Measurements from ENCODE around the gene MBOAT1. TPM values are rescaled to one million over a fixed set of nuclear protein-coding genes. Genes with fewer than 3 reads are reported as not detected.
A peak's percentile ranks its signal among the peaks of the same experiment; 100 is the strongest.

The MBOAT1 gene
- polyA plus RNA-seq, 2 of the 4 experiments (the other 2 are of a cell fraction), result 1.9 to 5.5 TPM

DNA sequence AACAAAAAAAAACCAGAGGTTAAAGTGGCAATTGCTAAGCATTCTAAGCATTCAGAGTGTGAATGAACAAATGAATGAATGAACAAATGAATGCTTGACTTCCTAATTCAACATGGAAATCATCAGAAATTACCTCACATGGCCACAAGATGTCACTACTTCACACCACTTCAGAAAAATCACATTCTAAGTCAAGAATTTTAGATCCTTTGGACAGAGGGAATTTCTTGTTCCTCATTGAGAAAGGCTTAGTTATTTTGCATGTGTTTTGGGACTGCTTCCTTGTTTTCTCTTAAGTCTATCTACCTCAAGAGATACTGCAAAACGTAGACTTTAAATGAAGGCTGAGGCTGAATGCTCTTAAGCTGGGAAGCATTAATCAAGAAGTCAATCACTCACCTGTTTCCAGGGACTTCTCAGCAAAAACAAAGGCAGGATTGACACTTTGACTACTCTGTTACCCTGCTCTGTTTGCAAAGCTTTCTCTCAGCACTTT lies 120.2 kb downstream of the MBOAT1 start:
- FAIRE-seq, result no peak
- no peaks in the 10 kb centered on the region for H3K9me3 ChIP-seq
- no peak overlapping the region for H3K27ac ChIP-seq
- POLR2A ChIA-PET, result no interaction called here
- ATAC-seq, result peak in 1 of 2 experiments; percentile 24; a peak in 1 of 6 replicates
- peak; percentile 38; the same call in 2 of the 3 replicates for TF ChIP-seq SMC3 (IDR thresholded peaks at IDR 0.05)
- TF ChIP-seq RAD21 (conservative IDR thresholded peaks at IDR 0.05 in 1 of 2, IDR thresholded peaks at IDR 0.05 in 1 of 2), result peak; percentile 72 to 73
- no peak for TF ChIP-seq KDM1A (IDR thresholded peaks at IDR 0.05; ENCODE audit: low read depth)
- TF ChIP-seq, protein P1, sequence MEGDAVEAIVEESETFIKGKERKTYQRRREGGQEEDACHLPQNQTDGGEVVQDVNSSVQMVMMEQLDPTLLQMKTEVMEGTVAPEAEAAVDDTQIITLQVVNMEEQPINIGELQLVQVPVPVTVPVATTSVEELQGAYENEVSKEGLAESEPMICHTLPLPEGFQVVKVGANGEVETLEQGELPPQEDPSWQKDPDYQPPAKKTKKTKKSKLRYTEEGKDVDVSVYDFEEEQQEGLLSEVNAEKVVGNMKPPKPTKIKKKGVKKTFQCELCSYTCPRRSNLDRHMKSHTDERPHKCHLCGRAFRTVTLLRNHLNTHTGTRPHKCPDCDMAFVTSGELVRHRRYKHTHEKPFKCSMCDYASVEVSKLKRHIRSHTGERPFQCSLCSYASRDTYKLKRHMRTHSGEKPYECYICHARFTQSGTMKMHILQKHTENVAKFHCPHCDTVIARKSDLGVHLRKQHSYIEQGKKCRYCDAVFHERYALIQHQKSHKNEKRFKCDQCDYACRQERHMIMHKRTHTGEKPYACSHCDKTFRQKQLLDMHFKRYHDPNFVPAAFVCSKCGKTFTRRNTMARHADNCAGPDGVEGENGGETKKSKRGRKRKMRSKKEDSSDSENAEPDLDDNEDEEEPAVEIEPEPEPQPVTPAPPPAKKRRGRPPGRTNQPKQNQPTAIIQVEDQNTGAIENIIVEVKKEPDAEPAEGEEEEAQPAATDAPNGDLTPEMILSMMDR (IDR thresholded peaks at IDR 0.05), result peak; percentile 57
- no peak for TF ChIP-seq CBX8 (IDR thresholded peaks at IDR 0.05)
- CTCF ChIA-PET, result interaction anchor here (0.6 to 3.3 kb wide), 10 partner anchors 9 to 84 kb away, joined by 3 to 34 read pairs (median 6); no protein-coding TSS in a partner anchor
- no peak overlapping the region for H3K4me3 ChIP-seq
- DNase-seq (ENCODE audit: low read depth in 1 of 2, low spot score in 1 of 2), result peak; percentile 16 to 56
- H3K4me1 ChIP-seq, result no peaks in the 10 kb centered on the region
- WGBS (ENCODE audit: missing lambda C conversion rate), result 16% methylated on average over 1 of the region's 1 CpG
- H3K4me2 ChIP-seq, result no peak overlapping the region

DNA sequence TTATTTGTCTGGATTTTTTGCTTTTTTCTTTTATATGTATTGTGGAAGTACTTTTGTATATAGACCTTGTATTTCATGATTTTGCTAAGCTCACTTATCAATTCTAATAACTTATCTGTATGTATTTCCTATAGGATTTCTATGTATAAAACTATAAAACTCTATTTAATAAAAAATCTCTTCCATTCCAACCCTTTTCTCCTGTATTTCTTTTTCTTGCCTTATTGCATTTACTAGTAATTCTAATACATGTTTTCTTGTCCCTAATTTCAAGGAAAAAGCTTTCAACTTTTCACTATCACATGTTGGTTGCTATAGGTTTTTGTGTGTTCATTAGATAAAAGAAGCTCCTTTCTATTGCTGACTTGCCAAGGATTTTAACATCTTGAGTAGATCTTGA lies 125.3 kb downstream of the MBOAT1 start:
- ATAC-seq (no peak), DNase-seq (ENCODE audit: low read depth in 1 of 2, low spot score in 1 of 2) (no peak), FAIRE-seq (no peak)
- CTCF ChIA-PET, result no interaction called here
- H3K27ac ChIP-seq, result no peak overlapping the region
- no peaks in the 10 kb centered on the region for H3K4me1 ChIP-seq
- POLR2A ChIA-PET, result no interaction called here
- TF ChIP-seq CBX2 (IDR thresholded peaks at IDR 0.05; ENCODE audit: borderline replicate concordance, low read depth), result no peak
- TF ChIP-seq, protein P2, sequence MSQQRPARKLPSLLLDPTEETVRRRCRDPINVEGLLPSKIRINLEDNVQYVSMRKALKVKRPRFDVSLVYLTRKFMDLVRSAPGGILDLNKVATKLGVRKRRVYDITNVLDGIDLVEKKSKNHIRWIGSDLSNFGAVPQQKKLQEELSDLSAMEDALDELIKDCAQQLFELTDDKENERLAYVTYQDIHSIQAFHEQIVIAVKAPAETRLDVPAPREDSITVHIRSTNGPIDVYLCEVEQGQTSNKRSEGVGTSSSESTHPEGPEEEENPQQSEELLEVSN (IDR thresholded peaks at IDR 0.05; ENCODE audit: borderline replicate concordance, low read depth), result no peak
- TF ChIP-seq CEBPB (IDR thresholded peaks at IDR 0.05), result no peak
- no peak for TF ChIP-seq ZNF302 (CRISPR knock-in tag; IDR thresholded peaks at IDR 0.05)
- no peak for TF ChIP-seq GATA3 (IDR thresholded peaks at IDR 0.05; ENCODE audit: borderline replicate concordance)
- TF ChIP-seq, protein P3, sequence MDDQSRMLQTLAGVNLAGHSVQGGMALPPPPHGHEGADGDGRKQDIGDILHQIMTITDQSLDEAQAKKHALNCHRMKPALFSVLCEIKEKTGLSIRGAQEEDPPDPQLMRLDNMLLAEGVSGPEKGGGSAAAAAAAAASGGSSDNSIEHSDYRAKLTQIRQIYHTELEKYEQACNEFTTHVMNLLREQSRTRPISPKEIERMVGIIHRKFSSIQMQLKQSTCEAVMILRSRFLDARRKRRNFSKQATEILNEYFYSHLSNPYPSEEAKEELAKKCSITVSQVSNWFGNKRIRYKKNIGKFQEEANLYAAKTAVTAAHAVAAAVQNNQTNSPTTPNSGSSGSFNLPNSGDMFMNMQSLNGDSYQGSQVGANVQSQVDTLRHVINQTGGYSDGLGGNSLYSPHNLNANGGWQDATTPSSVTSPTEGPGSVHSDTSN (IDR thresholded peaks at IDR 0.05), result no peak
- TF ChIP-seq NPAS2 (CRISPR knock-in tag; IDR thresholded peaks at IDR 0.05; ENCODE audit: borderline replicate concordance), result no peak
- TF ChIP-seq, protein P4, sequence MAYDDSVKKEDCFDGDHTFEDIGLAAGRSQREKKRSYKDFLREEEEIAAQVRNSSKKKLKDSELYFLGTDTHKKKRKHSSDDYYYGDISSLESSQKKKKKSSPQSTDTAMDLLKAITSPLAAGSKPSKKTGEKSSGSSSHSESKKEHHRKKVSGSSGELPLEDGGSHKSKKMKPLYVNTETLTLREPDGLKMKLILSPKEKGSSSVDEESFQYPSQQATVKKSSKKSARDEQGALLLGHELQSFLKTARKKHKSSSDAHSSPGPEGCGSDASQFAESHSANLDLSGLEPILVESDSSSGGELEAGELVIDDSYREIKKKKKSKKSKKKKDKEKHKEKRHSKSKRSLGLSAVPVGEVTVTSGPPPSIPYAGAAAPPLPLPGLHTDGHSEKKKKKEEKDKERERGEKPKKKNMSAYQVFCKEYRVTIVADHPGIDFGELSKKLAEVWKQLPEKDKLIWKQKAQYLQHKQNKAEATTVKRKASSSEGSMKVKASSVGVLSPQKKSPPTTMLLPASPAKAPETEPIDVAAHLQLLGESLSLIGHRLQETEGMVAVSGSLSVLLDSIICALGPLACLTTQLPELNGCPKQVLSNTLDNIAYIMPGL (CRISPR knock-in tag; IDR thresholded peaks at IDR 0.05; ENCODE audit: borderline replicate concordance), result no peak
- TF ChIP-seq JUN (IDR thresholded peaks at IDR 0.05), result no peak
- TF ChIP-seq FOSB (CRISPR knock-in tag; IDR thresholded peaks at IDR 0.05), result no peak
- no peak for TF ChIP-seq NFE2L2 (conservative IDR thresholded peaks at IDR 0.05; ENCODE audit: low read length)
- no peak overlapping the region for H3K4me2 ChIP-seq
- H3K4me3 ChIP-seq, result no peak overlapping the region
- H3K9me3 ChIP-seq, result no peaks in the 10 kb centered on the region; the same call in 2 of the 3 replicates

DNA sequence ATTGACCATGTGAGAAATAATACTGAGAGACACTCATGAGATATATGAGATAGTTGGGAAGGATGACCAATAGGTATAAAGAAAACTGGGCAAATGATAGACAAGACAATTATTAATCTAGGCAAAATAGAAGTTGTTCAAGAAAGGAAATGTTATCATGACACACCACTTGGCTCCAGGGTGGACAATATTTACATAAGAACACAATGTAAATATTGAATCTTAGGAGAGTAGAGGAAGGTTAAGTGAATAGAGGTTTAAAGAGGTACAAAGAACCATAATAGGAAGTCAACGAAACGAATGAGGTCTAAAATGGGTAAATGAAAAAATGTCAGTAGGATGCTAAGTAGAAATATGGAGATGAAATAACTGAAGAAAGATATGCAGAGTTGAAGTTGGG lies 126.5 kb downstream of the MBOAT1 start:
- Histone ChIP-seq H3K4me3 (no peak overlapping the region), H3K4me1 (no peaks in the 10 kb centered on the region), H3K4me2 (no peak overlapping the region), H3K9me3 (no peaks in the 10 kb centered on the region; the same call in 2 of the 3 replicates), H3K27ac (no peak overlapping the region)
- FAIRE-seq, result no peak
- WGBS (ENCODE audit: missing lambda C conversion rate), result 2% methylated on average over 2 of the region's 2 CpGs
- CTCF ChIA-PET, result no interaction called here
- no peak; a peak in 1 of 6 replicates for ATAC-seq
- POLR2A ChIA-PET, result no interaction called here
- DNase-seq (ENCODE audit: low read depth in 1 of 2, low spot score in 1 of 2), result peak in 1 of 2 experiments; percentile 10
- TF ChIP-seq FOXS1 (CRISPR knock-in tag; IDR thresholded peaks at IDR 0.05) (no peak), ESRRA (IDR thresholded peaks at IDR 0.05; ENCODE audit: borderline replicate concordance, low read length) (no peak), SMC3 (IDR thresholded peaks at IDR 0.05) (no peak), ZSCAN20 (CRISPR knock-in tag; IDR thresholded peaks at IDR 0.05) (no peak), EHMT2 (IDR thresholded peaks at IDR 0.05; ENCODE audit: low read depth) (no peak), ZC3H11A (IDR thresholded peaks at IDR 0.05) (no peak), SREBF2 (IDR thresholded peaks at IDR 0.05) (no peak), POLR2A (IDR thresholded peaks at IDR 0.05; ENCODE audit: low read length) (no peak), ZFP36 (IDR thresholded peaks at IDR 0.05; ENCODE audit: borderline replicate concordance, partially characterized antibody) (no peak), BHLHE40 (IDR thresholded peaks at IDR 0.05; ENCODE audit: low read depth, low read length) (no peak), CBX8 (IDR thresholded peaks at IDR 0.05) (no peak), NFE2L2 (conservative IDR thresholded peaks at IDR 0.05; ENCODE audit: low read length) (no peak), MAFK (IDR thresholded peaks at IDR 0.05; ENCODE audit: partially characterized antibody) (no peak), HEYL (CRISPR knock-in tag; IDR thresholded peaks at IDR 0.05) (no peak)
- TF ChIP-seq, protein P5, sequence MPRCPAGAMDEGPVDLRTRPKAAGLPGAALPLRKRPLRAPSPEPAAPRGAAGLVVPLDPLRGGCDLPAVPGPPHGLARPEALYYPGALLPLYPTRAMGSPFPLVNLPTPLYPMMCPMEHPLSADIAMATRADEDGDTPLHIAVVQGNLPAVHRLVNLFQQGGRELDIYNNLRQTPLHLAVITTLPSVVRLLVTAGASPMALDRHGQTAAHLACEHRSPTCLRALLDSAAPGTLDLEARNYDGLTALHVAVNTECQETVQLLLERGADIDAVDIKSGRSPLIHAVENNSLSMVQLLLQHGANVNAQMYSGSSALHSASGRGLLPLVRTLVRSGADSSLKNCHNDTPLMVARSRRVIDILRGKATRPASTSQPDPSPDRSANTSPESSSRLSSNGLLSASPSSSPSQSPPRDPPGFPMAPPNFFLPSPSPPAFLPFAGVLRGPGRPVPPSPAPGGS (IDR thresholded peaks at IDR 0.05), result no peak
- TF ChIP-seq, protein P6, sequence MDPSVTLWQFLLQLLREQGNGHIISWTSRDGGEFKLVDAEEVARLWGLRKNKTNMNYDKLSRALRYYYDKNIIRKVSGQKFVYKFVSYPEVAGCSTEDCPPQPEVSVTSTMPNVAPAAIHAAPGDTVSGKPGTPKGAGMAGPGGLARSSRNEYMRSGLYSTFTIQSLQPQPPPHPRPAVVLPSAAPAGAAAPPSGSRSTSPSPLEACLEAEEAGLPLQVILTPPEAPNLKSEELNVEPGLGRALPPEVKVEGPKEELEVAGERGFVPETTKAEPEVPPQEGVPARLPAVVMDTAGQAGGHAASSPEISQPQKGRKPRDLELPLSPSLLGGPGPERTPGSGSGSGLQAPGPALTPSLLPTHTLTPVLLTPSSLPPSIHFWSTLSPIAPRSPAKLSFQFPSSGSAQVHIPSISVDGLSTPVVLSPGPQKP (IDR thresholded peaks at IDR 0.05; ENCODE audit: low read depth, low read length), result no peak

Measured in A549 (cell line).